Amniotic stem cell (primary cell): ENCODE measurements around the gene THY1.
"Not testable (repeated sequence)": the region's sequence is repeated elsewhere in the genome, so short reads cannot be mapped to it uniquely, and the experiment has no call there.

Source experiments
- DNase-seq: peaks from one replicate; lab custom pipeline; 2025; lab: John Stamatoyannopoulos, UW

THY1 gene

GRCh38 chr11:119445379-119445778 lies 22.4 kb upstream of the THY1 start:
- no peak for DNase-seq

GRCh38 chr11:119441898-119442243 lies 18.9 kb upstream of the THY1 start:
- no peak for DNase-seq

- no peak for DNase-seq
Measured at GRCh38 chr11:119438599-119438998, 15.6 kb upstream of the THY1 start.

GRCh38 chr11:119437521-119437920 lies 14.5 kb upstream of the THY1 start:
- DNase-seq: not testable (repeated sequence)

- DNase-seq: no peak
Measured at GRCh38 chr11:119436711-119437110, 13.7 kb upstream of the THY1 start.

- DNase-seq: no peak
Measured at GRCh38 chr11:119436093-119436492, 13.1 kb upstream of the THY1 start.

GRCh38 chr11:119434591-119435330 lies 11.8 kb upstream of the THY1 start:
- no peak for DNase-seq

GRCh38 chr11:119433358-119433725 lies 10.4 kb upstream of the THY1 start:
- DNase-seq: no peak

- peak; percentile 48 for DNase-seq
Measured at GRCh38 chr11:119432484-119433357, 9.7 kb upstream of the THY1 start.

GRCh38 chr11:119431523-119431922 lies 8.6 kb upstream of the THY1 start:
- DNase-seq: no peak

GRCh38 chr11:119427279-119427678 lies 4.3 kb upstream of the THY1 start:
- no peak for DNase-seq

- DNase-seq: no peak
Measured at GRCh38 chr11:119426142-119426541, 3.2 kb upstream of the THY1 start.

- DNase-seq: no peak
Measured at GRCh38 chr11:119424775-119425174, 1.8 kb upstream of the THY1 start.

- DNase-seq: no peak
Measured at GRCh38 chr11:119424276-119424675, 1.3 kb upstream of the THY1 start.

- no peak for DNase-seq
Measured at GRCh38 chr11:119423509-119424254, 710 bp upstream of the THY1 start.

GRCh38 chr11:119421941-119422808 lies 797 bp downstream of the THY1 start:
- DNase-seq: no peak

GRCh38 chr11:119421351-119421750 lies 1.6 kb downstream of the THY1 start:
- no peak for DNase-seq

- no peak for DNase-seq
Measured at GRCh38 chr11:119420631-119421030, 2.3 kb downstream of the THY1 start.

- no peak for DNase-seq
Measured at GRCh38 chr11:119419834-119420492, 3.0 kb downstream of the THY1 start.

- no peak for DNase-seq
Measured at GRCh38 chr11:119419246-119419645, 3.7 kb downstream of the THY1 start.

- DNase-seq: no peak
Measured at GRCh38 chr11:119418759-119419158, 4.2 kb downstream of the THY1 start.
